Activated T-helper 1 cell treated with anti-CD3 and anti-CD28 coated beads, Interleukin-12 subunit alpha, Interleukin-12 subunit beta, Interleukin-2, Interleukin-4 antibody, amounts not matched to agents 30 ng/mL and 10 ng/mL and 1 ng/mL, durations not matched to agents 14 hours and 24 hours and 36 hours (primary cell): ENCODE data around the gene SLC5A4. TPM values are rescaled to one million over a fixed set of nuclear protein-coding genes. Genes with fewer than 3 reads are reported as not detected.
"Not testable (repeated sequence)": the region's sequence is repeated elsewhere in the genome, so short reads cannot be mapped to it uniquely, and the experiment has no call there.

Source experiments
- DNase-seq: peaks from one replicate; pipeline ENCODE4 v3.0.0; 2021; ENCODE audit warnings: low spot score
- H3K27ac Mint-ChIP-seq: one replicate; pipeline ENCODE4 v1.8.0; 2021; ENCODE audit warnings: mild to moderate bottlenecking, mixed read lengths
- H3K27me3 Mint-ChIP-seq: one replicate; pipeline ENCODE4 v1.8.0; 2022; ENCODE audit warnings: mild to moderate bottlenecking, moderate library complexity, mixed read lengths; ENCODE audit not compliant: insufficient read depth
- H3K36me3 Mint-ChIP-seq: one replicate; pipeline ENCODE4 v1.8.0; 2021; ENCODE audit warnings: low read depth, mixed read lengths
- H3K4me1 Mint-ChIP-seq: one replicate; pipeline ENCODE4 v1.8.0; 2021; ENCODE audit warnings: low read depth, mixed read lengths
- H3K4me3 Mint-ChIP-seq: one replicate; pipeline ENCODE4 v1.8.0; 2021; ENCODE audit warnings: mild to moderate bottlenecking, moderate library complexity, mixed read lengths
- H3K9me3 Mint-ChIP-seq: one replicate; pipeline ENCODE4 v1.8.0; 2021; ENCODE audit warnings: mixed read lengths
- intact Hi-C: fragments of 100-400 bp; cut with micrococcal nuclease; formaldehyde crosslinking; loops from one replicate; pipeline ENCODE4 v1.15.1; 2024
- total RNA-seq: library from RNA; stranded (reverse); gene quantifications from 2 replicates; pipeline ENCODE4 v1.2.3, GENCODE V29; 2022

SLC5A4 gene
- total RNA-seq, 1 donor from 2014 or later = not detected

DNA sequence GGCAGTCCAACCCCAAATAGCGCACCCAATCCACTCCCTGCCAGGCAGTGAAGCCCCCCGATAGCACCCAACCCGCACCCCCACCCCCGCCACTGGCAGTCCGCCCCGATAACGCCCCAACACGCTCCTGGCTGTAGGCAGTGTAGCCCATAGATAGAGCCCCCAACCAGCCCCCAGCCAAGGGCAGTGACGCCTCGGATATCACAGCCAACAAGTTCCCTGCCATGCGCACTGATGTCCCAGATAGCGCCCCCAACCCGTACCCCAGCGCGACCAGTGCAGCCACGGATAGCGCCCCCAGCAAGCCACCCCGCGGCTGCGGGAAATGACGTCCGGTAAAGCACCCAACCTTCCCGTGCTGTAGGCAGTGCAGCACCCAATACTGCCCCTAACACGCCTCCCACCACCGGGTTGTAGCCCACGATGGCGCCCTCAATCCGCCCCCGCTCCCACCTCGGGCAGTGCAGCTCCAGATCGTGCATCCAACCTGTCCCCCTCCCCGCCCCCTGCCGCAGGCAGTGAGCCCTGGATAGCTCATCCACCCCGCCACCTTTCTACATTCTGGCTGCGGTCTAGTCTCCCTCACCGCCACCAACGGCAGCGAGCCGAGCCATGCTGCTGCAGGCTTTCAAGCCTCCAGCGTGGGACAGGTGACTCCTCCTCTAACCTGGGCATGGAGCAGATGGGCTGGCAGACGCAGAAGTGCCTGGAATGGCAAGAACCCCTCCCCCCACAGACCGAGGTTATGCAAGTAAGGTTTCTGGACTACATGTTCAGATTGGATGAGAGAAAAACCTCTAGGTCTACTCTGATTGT, 50.9 kb downstream of the SLC5A4 start:
- no peak for DNase-seq
- Mint-ChIP-seq H3K4me3 (peak overlapping the region; percentile 68), H3K36me3 (no peaks in the 10 kb centered on the region)

GRCh38 chr22:32203181-32204039, 51.7 kb downstream of the SLC5A4 start:
- Mint-ChIP-seq H3K27ac (no peak overlapping the region), H3K36me3 (no peaks in the 10 kb centered on the region), H3K4me3 (peak overlapping the region; percentile 68), H3K4me1 (peaks cover 34% of the 10 kb centered on the region), H3K9me3 (no peaks in the 10 kb centered on the region), H3K27me3 (peaks cover 17% of the 10 kb centered on the region)
- intact Hi-C loops = loop anchor here (10.0 kb wide), 1 partner anchor 271 kb away; the partner anchor contains the start of gene FBXO7
- DNase-seq = no peak

More for the DNA sequence above, 50.9 kb downstream of the SLC5A4 start:
- Mint-ChIP-seq H3K4me1 (peaks cover 35% of the 10 kb centered on the region), H3K9me3 (no peaks in the 10 kb centered on the region), H3K27ac (no peak overlapping the region), H3K27me3 (peaks cover 17% of the 10 kb centered on the region)
- intact Hi-C loops = loop anchor here (10.0 kb wide), 1 partner anchor 271 kb away; the partner anchor contains the start of gene FBXO7

- Mint-ChIP-seq H3K4me1 (peaks cover 34% of the 10 kb centered on the region), H3K9me3 (no peaks in the 10 kb centered on the region), H3K27ac (no peak overlapping the region), H3K27me3 (peaks cover 17% of the 10 kb centered on the region), H3K4me3 (peak overlapping the region; percentile 68), H3K36me3 (no peaks in the 10 kb centered on the region)
- no peak for DNase-seq
- intact Hi-C loops = loop anchor here (10.0 kb wide), 1 partner anchor 272 kb away; the partner anchor contains the start of gene FBXO7
These were observed 52.5 kb downstream of the SLC5A4 start for GRCh38 chr22:32202539-32203180.

DNA sequence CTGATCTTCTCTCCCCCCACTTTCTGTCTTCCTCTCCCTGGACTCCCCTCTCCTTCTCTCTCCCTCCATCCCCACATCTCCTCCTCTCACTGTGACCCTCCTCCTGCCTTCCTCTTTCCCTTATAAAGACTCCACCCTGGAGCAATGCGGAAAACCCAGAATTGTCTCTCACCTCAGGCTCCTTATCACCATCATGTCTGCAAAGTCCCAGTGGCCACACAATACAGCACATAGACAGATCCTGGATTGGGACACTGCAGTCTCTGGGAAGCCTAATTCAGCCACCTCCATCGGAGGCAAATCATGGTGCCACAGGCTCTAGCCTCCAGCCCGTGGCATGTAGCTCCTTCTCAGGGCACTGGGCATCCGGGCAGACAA, 53.0 kb downstream of the SLC5A4 start:
- Mint-ChIP-seq H3K27me3 (peaks cover 17% of the 10 kb centered on the region), H3K36me3 (no peaks in the 10 kb centered on the region), H3K9me3 (no peaks in the 10 kb centered on the region), H3K4me3 (peak overlapping the region; percentile 68), H3K4me1 (peaks cover 32% of the 10 kb centered on the region), H3K27ac (no peak overlapping the region)
- intact Hi-C loops = loop anchor here (10.0 kb wide), 1 partner anchor 273 kb away; the partner anchor contains the start of gene FBXO7
- no peak for DNase-seq

GRCh38 chr22:32200752-32201151, 54.4 kb downstream of the SLC5A4 start:
- H3K9me3 Mint-ChIP-seq = no peaks in the 10 kb centered on the region
- H3K4me3 Mint-ChIP-seq = no peak overlapping the region
- no peaks in the 10 kb centered on the region for H3K36me3 Mint-ChIP-seq
- peaks cover 22% of the 10 kb centered on the region for H3K27me3 Mint-ChIP-seq
- no peak overlapping the region for H3K27ac Mint-ChIP-seq
- intact Hi-C loops = loop anchor here (10.0 kb wide), 1 partner anchor 274 kb away; the partner anchor contains the start of gene FBXO7
- no peak for DNase-seq
- peaks cover 26% of the 10 kb centered on the region for H3K4me1 Mint-ChIP-seq

DNA sequence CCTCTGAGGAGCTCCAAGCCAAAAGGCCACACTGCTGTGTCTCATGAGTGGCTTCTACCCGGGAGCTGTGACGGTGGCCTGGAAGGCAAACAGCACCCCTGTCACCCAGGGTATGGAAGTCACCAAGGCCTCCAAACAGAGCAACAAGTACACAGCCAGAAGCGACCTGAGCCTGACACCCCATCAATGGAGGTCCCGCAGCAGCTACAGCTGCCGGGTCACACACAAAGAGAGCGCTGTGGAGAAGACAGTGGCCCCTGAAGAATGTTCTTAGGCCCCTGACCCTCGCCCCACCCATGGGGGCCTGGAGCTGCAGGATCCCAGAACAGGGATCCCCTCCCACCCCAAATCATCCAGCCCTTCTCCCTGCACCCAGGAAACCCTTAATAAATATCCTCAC, 55.2 kb downstream of the SLC5A4 start:
- H3K27me3 Mint-ChIP-seq = peaks cover 22% of the 10 kb centered on the region

GRCh38 chr22:32199341-32199740, 55.8 kb downstream of the SLC5A4 start:
- no peaks in the 10 kb centered on the region for H3K9me3 Mint-ChIP-seq

More for the DNA sequence above, 55.2 kb downstream of the SLC5A4 start:
- no peaks in the 10 kb centered on the region for H3K9me3 Mint-ChIP-seq
- H3K4me1 Mint-ChIP-seq = peaks cover 22% of the 10 kb centered on the region
- DNase-seq = no peak
- H3K27ac Mint-ChIP-seq = no peak overlapping the region
- no peak overlapping the region for H3K4me3 Mint-ChIP-seq
- intact Hi-C loops = loop anchor here (10.0 kb wide), 1 partner anchor 275 kb away; the partner anchor contains the start of gene FBXO7
- H3K36me3 Mint-ChIP-seq = no peaks in the 10 kb centered on the region

DNA sequence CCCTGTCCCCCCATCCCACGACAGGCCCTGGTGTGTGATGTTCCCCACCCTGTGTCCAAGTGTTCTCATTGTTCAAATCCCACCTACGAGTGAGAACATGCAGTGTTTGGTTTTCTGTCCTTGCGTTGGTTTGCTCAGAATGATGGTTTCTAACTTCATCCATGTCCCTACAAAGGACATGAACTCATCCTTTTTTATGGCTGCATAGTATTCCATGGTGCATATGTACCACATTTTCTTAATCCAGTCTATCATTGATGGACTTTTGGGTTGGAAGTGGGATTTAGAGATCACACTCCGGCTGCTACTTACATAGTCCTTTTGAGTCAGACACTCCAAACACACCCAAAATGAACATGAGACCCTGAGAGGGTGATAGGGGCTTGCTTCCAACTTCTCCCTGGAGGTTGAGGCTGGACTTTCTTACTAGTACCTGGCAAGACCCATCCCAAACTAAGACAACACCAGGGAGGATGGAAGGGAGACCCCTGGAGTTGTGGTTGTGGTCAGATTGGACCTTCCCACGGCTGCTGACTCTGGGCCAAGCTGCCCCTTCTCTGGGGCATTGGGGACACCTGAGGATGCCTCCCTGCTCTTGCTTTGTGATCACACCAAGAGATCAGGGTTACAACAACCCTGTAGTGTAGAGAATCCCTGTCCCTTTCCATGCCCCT, 57.5 kb downstream of the SLC5A4 start:
- H3K9me3 Mint-ChIP-seq, H3K27ac Mint-ChIP-seq, H3K4me3 Mint-ChIP-seq, intact Hi-C loops, H3K36me3 Mint-ChIP-seq, DNase-seq: not testable (repeated sequence)
- Mint-ChIP-seq H3K4me1 (peaks cover 15% of the 10 kb centered on the region), H3K27me3 (peaks cover 18% of the 10 kb centered on the region)

More at GRCh38 chr22:32199341-32199740, 55.8 kb downstream of the SLC5A4 start:
- H3K27me3 Mint-ChIP-seq = peaks cover 26% of the 10 kb centered on the region
- peaks cover 16% of the 10 kb centered on the region for H3K4me1 Mint-ChIP-seq
- H3K36me3 Mint-ChIP-seq = no peaks in the 10 kb centered on the region
- intact Hi-C loops = no loop called here
- no peak overlapping the region for H3K4me3 Mint-ChIP-seq
- no peak for DNase-seq
- no peak overlapping the region for H3K27ac Mint-ChIP-seq

- H3K27ac Mint-ChIP-seq, intact Hi-C loops, H3K9me3 Mint-ChIP-seq, DNase-seq, H3K4me1 Mint-ChIP-seq, H3K4me3 Mint-ChIP-seq, H3K36me3 Mint-ChIP-seq: not testable (repeated sequence)
- peaks cover 15% of the 10 kb centered on the region for H3K27me3 Mint-ChIP-seq
These were observed 59.2 kb downstream of the SLC5A4 start for GRCh38 chr22:32195900-32196299.

DNA sequence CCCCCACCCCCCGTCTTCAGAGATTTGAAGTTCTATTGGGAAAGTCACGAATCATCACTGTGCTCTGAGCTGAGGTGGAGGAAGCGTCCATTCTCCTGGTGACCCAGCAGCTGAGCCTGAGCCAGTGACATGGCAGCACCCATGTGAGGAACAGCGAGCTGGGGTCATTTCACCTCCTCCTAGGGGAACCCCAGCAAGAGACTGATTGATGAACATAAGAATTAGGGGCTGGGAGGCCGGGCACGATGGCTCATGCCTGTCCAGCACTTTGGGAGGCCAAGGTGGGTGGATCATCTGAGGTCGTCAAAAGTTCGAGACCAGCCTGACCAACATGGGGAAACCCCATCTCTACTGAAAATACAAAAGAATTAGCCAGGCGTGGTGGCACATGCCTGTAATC, 61.8 kb downstream of the SLC5A4 start:
- peaks cover 19% of the 10 kb centered on the region for H3K27me3 Mint-ChIP-seq
- H3K27ac Mint-ChIP-seq, intact Hi-C loops, H3K4me1 Mint-ChIP-seq, H3K36me3 Mint-ChIP-seq, H3K4me3 Mint-ChIP-seq, H3K9me3 Mint-ChIP-seq, DNase-seq: not testable (repeated sequence)

GRCh38 chr22:32191021-32191420, 64.1 kb downstream of the SLC5A4 start:
- H3K4me1 Mint-ChIP-seq, H3K4me3 Mint-ChIP-seq, H3K27ac Mint-ChIP-seq, H3K36me3 Mint-ChIP-seq, H3K9me3 Mint-ChIP-seq, DNase-seq, intact Hi-C loops: not testable (repeated sequence)
- peaks cover 15% of the 10 kb centered on the region for H3K27me3 Mint-ChIP-seq

DNA sequence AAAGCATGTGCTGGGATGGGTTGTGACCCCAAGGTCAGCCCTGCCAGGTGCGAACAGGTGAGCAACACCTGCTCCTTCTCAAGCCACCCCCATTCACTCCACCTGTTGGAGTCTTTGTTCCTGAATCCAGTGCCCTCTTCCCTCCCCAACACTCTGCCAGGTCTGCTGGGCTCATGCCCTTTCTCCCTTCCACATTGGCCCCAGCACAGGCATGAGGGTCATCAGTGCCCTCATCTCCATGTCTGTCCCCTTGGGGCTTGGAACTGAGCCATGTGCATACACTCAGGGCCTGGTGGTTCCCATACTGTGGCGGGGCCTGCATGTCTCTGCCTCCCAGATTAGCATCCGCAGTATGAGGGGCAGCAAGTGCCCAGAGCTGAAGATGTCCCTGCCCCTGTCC, 69.3 kb downstream of the SLC5A4 start:
- Mint-ChIP-seq H3K27me3 (peaks cover 8% of the 10 kb centered on the region), H3K4me1 (no peaks in the 10 kb centered on the region), H3K36me3 (no peaks in the 10 kb centered on the region), H3K27ac (no peak overlapping the region), H3K4me3 (no peak overlapping the region), H3K9me3 (no peaks in the 10 kb centered on the region)
- no peak for DNase-seq
- intact Hi-C loops = no loop called here
